GM19043 (cell line): Measurements from ENCODE around the gene MARVELD1.

Source experiments
- ATAC-seq: cut with Tn5 transposase; IDR thresholded peaks from one replicate; pipeline ENCODE4 v1.9.1; 2021; ENCODE audit warnings: low read depth; ENCODE audit not compliant: unreplicated experiment

Gene MARVELD1

GRCh38 chr10:97752956-97753355 is 39.4 kb downstream of the MARVELD1 start:
- no peak for ATAC-seq

GRCh38 chr10:97754726-97755125 is 41.2 kb downstream of the MARVELD1 start:
- no peak for ATAC-seq

- ATAC-seq: no peak
Measured at GRCh38 chr10:97755718-97756117, 42.2 kb downstream of the MARVELD1 start.

GRCh38 chr10:97757471-97757870 is 43.9 kb downstream of the MARVELD1 start:
- no peak for ATAC-seq

GRCh38 chr10:97759158-97759887 is 45.8 kb downstream of the MARVELD1 start:
- no peak for ATAC-seq

GRCh38 chr10:97759946-97760345 is 46.4 kb downstream of the MARVELD1 start:
- no peak for ATAC-seq

GRCh38 chr10:97760461-97761257 is 47.1 kb downstream of the MARVELD1 start:
- no peak for ATAC-seq

GRCh38 chr10:97761331-97761865 is 47.9 kb downstream of the MARVELD1 start:
- ATAC-seq: no peak

GRCh38 chr10:97762056-97762455 is 48.5 kb downstream of the MARVELD1 start:
- no peak for ATAC-seq

- no peak for ATAC-seq
Measured at GRCh38 chr10:97762816-97763215, 49.3 kb downstream of the MARVELD1 start.

GRCh38 chr10:97763411-97763810 is 49.9 kb downstream of the MARVELD1 start:
- no peak for ATAC-seq

GRCh38 chr10:97763947-97764346 is 50.4 kb downstream of the MARVELD1 start:
- ATAC-seq: no peak

GRCh38 chr10:97764519-97764931 is 51.0 kb downstream of the MARVELD1 start:
- ATAC-seq: no peak

- ATAC-seq: no peak
Measured at GRCh38 chr10:97765201-97765600, 51.7 kb downstream of the MARVELD1 start.

GRCh38 chr10:97766106-97766810 is 52.7 kb downstream of the MARVELD1 start:
- ATAC-seq: no peak

- ATAC-seq: no peak
Measured at GRCh38 chr10:97766996-97767924, 53.7 kb downstream of the MARVELD1 start.
